HG03439 (cell line): ENCODE measurements around the gene FCSK.
A peak's percentile ranks its signal among the peaks of the same experiment; 100 is the strongest.
"Not testable (repeated sequence)": the region's sequence is repeated elsewhere in the genome, so short reads cannot be mapped to it uniquely, and the experiment has no call there.

Experiments used
- ATAC-seq: cut with Tn5 transposase; IDR thresholded peaks from one replicate; pipeline ENCODE4 v1.9.1; 2021; ENCODE audit warnings: mild to moderate bottlenecking, moderate library complexity; ENCODE audit not compliant: unreplicated experiment

FCSK gene

GRCh38 chr16:70454222-70455034 lies at the start of gene FCSK:
Gene FCSK (plus strand): TSS chr16:70454595. CDS start chr16:70463191, 8,596 bp downstream.
- peak; percentile 79 for ATAC-seq

- not testable (repeated sequence) for ATAC-seq
Measured at GRCh38 chr16:70406104-70406503, 48.3 kb upstream of the FCSK start.

GRCh38 chr16:70407811-70408274 lies 46.6 kb upstream of the FCSK start:
- no peak for ATAC-seq

- no peak for ATAC-seq
Measured at GRCh38 chr16:70410734-70411133, 43.7 kb upstream of the FCSK start.

GRCh38 chr16:70412385-70412784 lies 42.0 kb upstream of the FCSK start:
- ATAC-seq: no peak

- ATAC-seq: not testable (repeated sequence)
Measured at GRCh38 chr16:70413572-70413971, 40.8 kb upstream of the FCSK start.

GRCh38 chr16:70416748-70417616 lies 37.4 kb upstream of the FCSK start:
- peak; percentile 49 for ATAC-seq

GRCh38 chr16:70417661-70418060 lies 36.7 kb upstream of the FCSK start:
- ATAC-seq: no peak

GRCh38 chr16:70418274-70418992 lies 36.0 kb upstream of the FCSK start:
- no peak for ATAC-seq

- no peak for ATAC-seq
Measured at GRCh38 chr16:70418993-70419318, 35.4 kb upstream of the FCSK start.

- ATAC-seq: no peak
Measured at GRCh38 chr16:70419384-70420327, 34.7 kb upstream of the FCSK start.

GRCh38 chr16:70421014-70421413 lies 33.4 kb upstream of the FCSK start:
- no peak for ATAC-seq

- no peak for ATAC-seq
Measured at GRCh38 chr16:70421473-70422311, 32.7 kb upstream of the FCSK start.

GRCh38 chr16:70422543-70422942 lies 31.9 kb upstream of the FCSK start:
- no peak for ATAC-seq

GRCh38 chr16:70427786-70428177 lies 26.6 kb upstream of the FCSK start:
- ATAC-seq: no peak

GRCh38 chr16:70428178-70428998 lies 26.0 kb upstream of the FCSK start:
- peak; percentile 29 for ATAC-seq

GRCh38 chr16:70429888-70430666 lies 24.3 kb upstream of the FCSK start:
- peak; percentile 4 for ATAC-seq
